WTC11 (cell line): ENCODE results near the gene GPC6. TPM values are rescaled to one million over a fixed set of nuclear protein-coding genes. Genes with fewer than 3 reads are reported as not detected.

Source experiments
- ETV6 ChIP-seq: sonication (generic); formaldehyde crosslinking; IDR thresholded peaks from 2 replicates; pipeline ENCODE4 v1.8.1; 2022; ENCODE audit warnings: mild to moderate bottlenecking, missing genetic modification reagents
- GRHL2 ChIP-seq: fragments of 250-450 bp; sonication (Bioruptor Pico); IDR thresholded peaks from 2 replicates; pipeline ENCODE4 v1.8.0; 2022; ENCODE audit warnings: mild to moderate bottlenecking, moderate library complexity; ENCODE audit not compliant: insufficient replicate concordance, severe bottlenecking
- GTF2I ChIP-seq: fragments of 250-450 bp; sonication (Bioruptor Pico); conservative IDR thresholded peaks from 2 replicates; pipeline ENCODE4 v1.4.0; 2021; ENCODE audit warnings: mild to moderate bottlenecking
- NFATC4 ChIP-seq: fragments of 250-450 bp; sonication (Bioruptor Pico); IDR thresholded peaks from 2 replicates; pipeline ENCODE4 v1.9.0; 2021; ENCODE audit warnings: mild to moderate bottlenecking
- NFE2L1 ChIP-seq: sonication (generic); formaldehyde crosslinking; IDR thresholded peaks from 2 replicates; pipeline ENCODE4 v1.8.1; 2023; ENCODE audit warnings: missing genetic modification reagents
- NR3C1 ChIP-seq: sonication (generic); formaldehyde crosslinking; conservative IDR thresholded peaks from 2 replicates; pipeline ENCODE4 v1.8.1; 2023; ENCODE audit warnings: low read depth, mild to moderate bottlenecking, missing genetic modification reagents
- PRRX2 ChIP-seq: fragments of 250-450 bp; sonication (Bioruptor Pico); IDR thresholded peaks from 2 replicates; pipeline ENCODE4 v1.8.0; 2021; ENCODE audit warnings: mild to moderate bottlenecking
- TP53 ChIP-seq: sonication (generic); formaldehyde crosslinking; IDR thresholded peaks from 2 replicates; pipeline ENCODE4 v1.8.1; 2023; ENCODE audit warnings: mild to moderate bottlenecking, missing genetic modification reagents
- ZBTB21 ChIP-seq: sonication (generic); formaldehyde crosslinking; IDR thresholded peaks from 2 replicates; pipeline ENCODE4 v1.8.1; 2023; ENCODE audit warnings: mild to moderate bottlenecking, missing genetic modification reagents, borderline replicate concordance
- ZNF121 ChIP-seq: sonication (generic); formaldehyde crosslinking; IDR thresholded peaks from 2 replicates; pipeline ENCODE4 v1.8.0; 2023; ENCODE audit warnings: missing genetic modification reagents
- ZNF263 ChIP-seq: sonication (generic); formaldehyde crosslinking; IDR thresholded peaks from 2 replicates; pipeline ENCODE4 v1.8.1; 2022; ENCODE audit warnings: low read depth, mild to moderate bottlenecking, moderate library complexity, missing genetic modification reagents
- ZNF416 ChIP-seq: fragments of 250-450 bp; sonication (Bioruptor Pico); IDR thresholded peaks from 2 replicates; pipeline ENCODE4 v1.9.0; 2021; ENCODE audit warnings: mild to moderate bottlenecking, inconsistent platforms
- ZNF671 ChIP-seq: fragments of 250-450 bp; sonication (Bioruptor Pico); IDR thresholded peaks from 2 replicates; pipeline ENCODE4 v1.8.0; 2021; ENCODE audit warnings: mild to moderate bottlenecking
- total RNA-seq: library from RNA; stranded (reverse); gene quantifications from 3 replicates; pipeline ENCODE4 v1.2.3, GENCODE V29; 2021
- TF ChIP-seq, protein P1 (sequence below): sonication (generic); formaldehyde crosslinking; IDR thresholded peaks from 2 replicates; pipeline ENCODE4 v1.8.0; 2022; ENCODE audit warnings: mild to moderate bottlenecking, missing genetic modification reagents
- TF ChIP-seq, protein P2 (sequence below): fragments of 250-450 bp; sonication (Bioruptor Pico); IDR thresholded peaks from 2 replicates; pipeline ENCODE4 v1.9.0; 2021; ENCODE audit warnings: mild to moderate bottlenecking
- TF ChIP-seq, protein P3 (sequence below): sonication (generic); formaldehyde crosslinking; IDR thresholded peaks from 2 replicates; pipeline ENCODE4 v1.8.0; 2023; ENCODE audit warnings: mild to moderate bottlenecking, missing genetic modification reagents
- TF ChIP-seq, protein P4 (sequence below): sonication (generic); formaldehyde crosslinking; conservative IDR thresholded peaks from 2 replicates; pipeline ENCODE4 v1.8.1; 2022; ENCODE audit warnings: mild to moderate bottlenecking, missing genetic modification reagents
- TF ChIP-seq, protein P5 (sequence below): sonication (generic); formaldehyde crosslinking; IDR thresholded peaks from 2 replicates; pipeline ENCODE4 v1.8.0; 2022; ENCODE audit warnings: mild to moderate bottlenecking, missing genetic modification reagents
- TF ChIP-seq, protein P6 (sequence below): sonication (generic); formaldehyde crosslinking; conservative IDR thresholded peaks from 2 replicates; pipeline ENCODE4 v1.8.1; 2023; ENCODE audit warnings: mild to moderate bottlenecking, low read depth, missing genetic modification reagents, moderate library complexity

Gene GPC6
- total RNA-seq, 1 experiment from 2014 or later = 19.5 TPM

DNA sequence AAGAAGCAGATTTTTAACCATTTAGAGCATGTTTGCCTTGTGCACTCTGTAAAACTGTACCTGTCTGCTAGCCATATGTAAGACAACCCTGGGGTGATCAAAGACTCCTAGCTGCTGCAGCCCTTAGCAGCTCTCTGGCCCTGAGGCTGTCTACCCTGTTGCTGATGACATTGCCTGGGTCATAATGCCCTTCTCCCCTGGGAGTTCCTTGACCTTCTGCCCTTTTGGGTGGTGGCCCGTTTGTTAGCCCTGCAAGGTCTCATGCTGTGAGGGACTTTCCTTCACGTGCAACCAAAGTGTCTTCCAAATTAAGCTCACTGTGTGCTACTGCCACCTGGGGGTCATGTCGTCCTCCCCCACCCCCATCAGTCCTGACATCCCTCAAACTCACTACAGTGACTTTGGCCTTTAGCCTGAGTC lies 7.4 kb downstream of the GPC6 start (continued):
- TF ChIP-seq, protein P1, sequence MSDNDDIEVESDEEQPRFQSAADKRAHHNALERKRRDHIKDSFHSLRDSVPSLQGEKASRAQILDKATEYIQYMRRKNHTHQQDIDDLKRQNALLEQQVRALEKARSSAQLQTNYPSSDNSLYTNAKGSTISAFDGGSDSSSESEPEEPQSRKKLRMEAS (CRISPR knock-in tag) = no peak; the same call in 1 of the 2 replicates
- TF ChIP-seq ZBTB21 (CRISPR knock-in tag) (no peak), ETV6 (CRISPR knock-in tag) (peak; percentile 67; the same call in 1 of the 2 replicates), ZNF121 (CRISPR knock-in tag) (no peak), PRRX2 (CRISPR knock-in tag) (no peak), ZNF671 (CRISPR knock-in tag) (no peak), NFATC4 (CRISPR knock-in tag) (no peak), NFE2L1 (no peak), ZNF263 (CRISPR knock-in tag) (no peak), TP53 (CRISPR knock-in tag) (no peak), GTF2I (CRISPR knock-in tag) (no peak), NR3C1 (CRISPR knock-in tag) (no peak), GRHL2 (CRISPR knock-in tag) (no peak), ZNF416 (CRISPR knock-in tag) (no peak)
- TF ChIP-seq, protein P2, sequence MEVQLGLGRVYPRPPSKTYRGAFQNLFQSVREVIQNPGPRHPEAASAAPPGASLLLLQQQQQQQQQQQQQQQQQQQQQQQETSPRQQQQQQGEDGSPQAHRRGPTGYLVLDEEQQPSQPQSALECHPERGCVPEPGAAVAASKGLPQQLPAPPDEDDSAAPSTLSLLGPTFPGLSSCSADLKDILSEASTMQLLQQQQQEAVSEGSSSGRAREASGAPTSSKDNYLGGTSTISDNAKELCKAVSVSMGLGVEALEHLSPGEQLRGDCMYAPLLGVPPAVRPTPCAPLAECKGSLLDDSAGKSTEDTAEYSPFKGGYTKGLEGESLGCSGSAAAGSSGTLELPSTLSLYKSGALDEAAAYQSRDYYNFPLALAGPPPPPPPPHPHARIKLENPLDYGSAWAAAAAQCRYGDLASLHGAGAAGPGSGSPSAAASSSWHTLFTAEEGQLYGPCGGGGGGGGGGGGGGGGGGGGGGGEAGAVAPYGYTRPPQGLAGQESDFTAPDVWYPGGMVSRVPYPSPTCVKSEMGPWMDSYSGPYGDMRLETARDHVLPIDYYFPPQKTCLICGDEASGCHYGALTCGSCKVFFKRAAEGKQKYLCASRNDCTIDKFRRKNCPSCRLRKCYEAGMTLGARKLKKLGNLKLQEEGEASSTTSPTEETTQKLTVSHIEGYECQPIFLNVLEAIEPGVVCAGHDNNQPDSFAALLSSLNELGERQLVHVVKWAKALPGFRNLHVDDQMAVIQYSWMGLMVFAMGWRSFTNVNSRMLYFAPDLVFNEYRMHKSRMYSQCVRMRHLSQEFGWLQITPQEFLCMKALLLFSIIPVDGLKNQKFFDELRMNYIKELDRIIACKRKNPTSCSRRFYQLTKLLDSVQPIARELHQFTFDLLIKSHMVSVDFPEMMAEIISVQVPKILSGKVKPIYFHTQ (CRISPR knock-in tag) = no peak
- TF ChIP-seq, protein P3, sequence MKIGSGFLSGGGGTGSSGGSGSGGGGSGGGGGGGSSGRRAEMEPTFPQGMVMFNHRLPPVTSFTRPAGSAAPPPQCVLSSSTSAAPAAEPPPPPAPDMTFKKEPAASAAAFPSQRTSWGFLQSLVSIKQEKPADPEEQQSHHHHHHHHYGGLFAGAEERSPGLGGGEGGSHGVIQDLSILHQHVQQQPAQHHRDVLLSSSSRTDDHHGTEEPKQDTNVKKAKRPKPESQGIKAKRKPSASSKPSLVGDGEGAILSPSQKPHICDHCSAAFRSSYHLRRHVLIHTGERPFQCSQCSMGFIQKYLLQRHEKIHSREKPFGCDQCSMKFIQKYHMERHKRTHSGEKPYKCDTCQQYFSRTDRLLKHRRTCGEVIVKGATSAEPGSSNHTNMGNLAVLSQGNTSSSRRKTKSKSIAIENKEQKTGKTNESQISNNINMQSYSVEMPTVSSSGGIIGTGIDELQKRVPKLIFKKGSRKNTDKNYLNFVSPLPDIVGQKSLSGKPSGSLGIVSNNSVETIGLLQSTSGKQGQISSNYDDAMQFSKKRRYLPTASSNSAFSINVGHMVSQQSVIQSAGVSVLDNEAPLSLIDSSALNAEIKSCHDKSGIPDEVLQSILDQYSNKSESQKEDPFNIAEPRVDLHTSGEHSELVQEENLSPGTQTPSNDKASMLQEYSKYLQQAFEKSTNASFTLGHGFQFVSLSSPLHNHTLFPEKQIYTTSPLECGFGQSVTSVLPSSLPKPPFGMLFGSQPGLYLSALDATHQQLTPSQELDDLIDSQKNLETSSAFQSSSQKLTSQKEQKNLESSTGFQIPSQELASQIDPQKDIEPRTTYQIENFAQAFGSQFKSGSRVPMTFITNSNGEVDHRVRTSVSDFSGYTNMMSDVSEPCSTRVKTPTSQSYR (CRISPR knock-in tag) = peak; percentile 91; the same call in 1 of the 2 replicates
- TF ChIP-seq, protein P4, sequence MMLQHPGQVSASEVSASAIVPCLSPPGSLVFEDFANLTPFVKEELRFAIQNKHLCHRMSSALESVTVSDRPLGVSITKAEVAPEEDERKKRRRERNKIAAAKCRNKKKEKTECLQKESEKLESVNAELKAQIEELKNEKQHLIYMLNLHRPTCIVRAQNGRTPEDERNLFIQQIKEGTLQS (CRISPR knock-in tag) = no peak
- TF ChIP-seq, protein P5, sequence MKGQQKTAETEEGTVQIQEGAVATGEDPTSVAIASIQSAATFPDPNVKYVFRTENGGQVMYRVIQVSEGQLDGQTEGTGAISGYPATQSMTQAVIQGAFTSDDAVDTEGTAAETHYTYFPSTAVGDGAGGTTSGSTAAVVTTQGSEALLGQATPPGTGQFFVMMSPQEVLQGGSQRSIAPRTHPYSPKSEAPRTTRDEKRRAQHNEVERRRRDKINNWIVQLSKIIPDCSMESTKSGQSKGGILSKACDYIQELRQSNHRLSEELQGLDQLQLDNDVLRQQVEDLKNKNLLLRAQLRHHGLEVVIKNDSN (CRISPR knock-in tag) = 0 out of 2 replicates have a peak, but pooled peaks have one; percentile 12
- TF ChIP-seq, protein P6, sequence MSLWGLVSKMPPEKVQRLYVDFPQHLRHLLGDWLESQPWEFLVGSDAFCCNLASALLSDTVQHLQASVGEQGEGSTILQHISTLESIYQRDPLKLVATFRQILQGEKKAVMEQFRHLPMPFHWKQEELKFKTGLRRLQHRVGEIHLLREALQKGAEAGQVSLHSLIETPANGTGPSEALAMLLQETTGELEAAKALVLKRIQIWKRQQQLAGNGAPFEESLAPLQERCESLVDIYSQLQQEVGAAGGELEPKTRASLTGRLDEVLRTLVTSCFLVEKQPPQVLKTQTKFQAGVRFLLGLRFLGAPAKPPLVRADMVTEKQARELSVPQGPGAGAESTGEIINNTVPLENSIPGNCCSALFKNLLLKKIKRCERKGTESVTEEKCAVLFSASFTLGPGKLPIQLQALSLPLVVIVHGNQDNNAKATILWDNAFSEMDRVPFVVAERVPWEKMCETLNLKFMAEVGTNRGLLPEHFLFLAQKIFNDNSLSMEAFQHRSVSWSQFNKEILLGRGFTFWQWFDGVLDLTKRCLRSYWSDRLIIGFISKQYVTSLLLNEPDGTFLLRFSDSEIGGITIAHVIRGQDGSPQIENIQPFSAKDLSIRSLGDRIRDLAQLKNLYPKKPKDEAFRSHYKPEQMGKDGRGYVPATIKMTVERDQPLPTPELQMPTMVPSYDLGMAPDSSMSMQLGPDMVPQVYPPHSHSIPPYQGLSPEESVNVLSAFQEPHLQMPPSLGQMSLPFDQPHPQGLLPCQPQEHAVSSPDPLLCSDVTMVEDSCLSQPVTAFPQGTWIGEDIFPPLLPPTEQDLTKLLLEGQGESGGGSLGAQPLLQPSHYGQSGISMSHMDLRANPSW (CRISPR knock-in tag) = no peak
